Posterior vena cava (tissue), 2 donors: ENCODE results near the gene SUPT3H. TPM values are rescaled to one million over a fixed set of nuclear protein-coding genes. Genes with fewer than 3 reads are reported as not detected.
A peak's percentile ranks its signal among the peaks of the same experiment; 100 is the strongest.

Source experiments
- DNase-seq: peaks from one replicate; pipeline ENCODE4 v3.0.0-alpha.2; 2020; ENCODE audit warnings: low spot score
- intact Hi-C, 2 donors: fragments of 100-400 bp; cut with DNase I; formaldehyde crosslinking; loops; one replicate each; pipeline versions ENCODE4 v1.14.1 to v1.14.2; 2022 to 2023
- total RNA-seq, 2 donors: library from RNA; stranded (reverse); fragmentation: NEBNext Ultra II Directional; extraction: Animal tissue kit (Norgen Biotek cat#: 25700); gene quantifications; one replicate each; pipeline ENCODE4 v1.2.1, GENCODE V29; 2021
- donor health status: DM: yes; HTN: yes; CAD: no.
- donor health status: DM: yes; HTN: yes; CAD: no.

SUPT3H gene
- total RNA-seq, 2 donors from 2014 or later = 7.9 to 10.3 TPM

DNA sequence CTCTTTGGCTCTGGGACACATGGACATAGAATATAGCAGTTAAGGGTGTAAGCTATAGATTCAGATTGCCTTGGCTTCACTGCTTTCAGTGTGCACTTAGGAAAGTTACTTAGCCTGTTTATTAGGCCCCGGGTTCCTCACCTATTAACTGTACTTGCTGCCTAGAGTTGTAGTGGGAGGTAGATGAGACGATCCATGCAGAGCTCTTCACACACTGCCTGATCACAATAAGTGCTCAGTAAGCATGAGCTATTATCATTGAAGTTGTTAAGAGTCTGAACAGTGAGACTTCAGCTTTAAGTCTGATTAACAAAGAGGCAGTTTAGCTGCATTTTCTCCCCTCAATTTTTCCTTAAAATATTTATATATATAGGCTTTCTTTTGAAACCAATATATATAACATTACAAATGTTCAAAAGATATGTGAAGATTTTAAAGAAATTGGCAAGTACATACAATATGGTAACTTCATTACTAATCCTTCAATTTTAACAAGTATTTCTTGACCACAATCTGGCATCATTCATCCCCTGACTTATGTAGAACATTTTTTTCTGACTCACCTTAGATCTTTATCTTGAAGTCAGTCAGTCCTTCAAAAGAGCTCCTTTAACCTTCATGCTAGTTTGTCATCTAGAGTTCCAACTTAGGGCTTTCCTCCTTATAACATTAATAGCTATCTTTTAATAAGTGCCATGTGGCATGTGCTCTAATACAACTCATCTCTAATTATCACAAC, 20.5 kb upstream of the SUPT3H start:
- intact Hi-C loops = no loop called here

DNA sequence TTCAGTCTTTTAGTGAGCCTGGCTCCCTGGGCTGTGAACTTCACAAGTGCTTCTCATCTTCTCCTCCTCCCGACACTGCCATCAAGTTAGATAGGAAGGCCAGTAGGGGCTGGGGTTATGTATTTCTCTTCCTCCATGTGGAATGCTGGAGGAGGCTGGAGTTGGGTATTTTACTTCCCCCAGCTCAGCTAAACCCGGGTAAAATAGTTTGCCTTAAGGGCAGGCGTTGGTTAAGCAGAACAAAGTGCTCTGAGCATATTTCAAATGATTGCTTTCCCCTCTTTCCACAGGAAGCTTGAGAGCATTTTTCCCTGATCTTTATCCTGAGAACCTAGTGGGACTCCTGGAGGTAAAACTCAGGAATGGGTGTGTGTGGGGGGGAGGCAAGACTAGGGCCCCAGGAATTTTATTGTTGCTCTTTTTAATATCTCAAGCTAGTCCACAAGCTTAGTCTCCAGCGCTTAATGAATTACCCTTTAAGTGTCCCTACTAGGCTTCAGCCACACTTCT, 16.9 kb upstream of the SUPT3H start:
- intact Hi-C loops = no loop called here
- no peak for DNase-seq

More for the DNA sequence above, 20.5 kb upstream of the SUPT3H start:
- no peak for DNase-seq

DNA sequence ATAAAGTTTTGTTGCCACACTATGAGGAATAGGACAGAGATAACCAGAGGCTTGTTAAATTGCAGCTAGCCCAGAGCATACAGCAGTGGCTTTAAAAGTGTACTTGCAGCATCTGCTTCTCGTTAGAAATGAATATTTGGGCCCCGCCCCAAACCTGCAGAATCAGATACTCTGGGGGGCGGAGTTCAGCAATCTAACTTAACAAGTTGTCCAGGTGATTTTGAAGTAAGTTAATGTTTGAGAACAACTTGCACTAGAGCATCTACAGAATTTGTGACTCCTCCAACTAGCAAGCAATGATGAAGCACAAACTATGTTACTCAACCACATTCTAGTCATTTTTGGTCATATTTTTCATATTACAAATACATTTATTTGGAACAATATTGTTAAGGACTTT, 10.6 kb upstream of the SUPT3H start:
- intact Hi-C loops = no loop called here

DNA sequence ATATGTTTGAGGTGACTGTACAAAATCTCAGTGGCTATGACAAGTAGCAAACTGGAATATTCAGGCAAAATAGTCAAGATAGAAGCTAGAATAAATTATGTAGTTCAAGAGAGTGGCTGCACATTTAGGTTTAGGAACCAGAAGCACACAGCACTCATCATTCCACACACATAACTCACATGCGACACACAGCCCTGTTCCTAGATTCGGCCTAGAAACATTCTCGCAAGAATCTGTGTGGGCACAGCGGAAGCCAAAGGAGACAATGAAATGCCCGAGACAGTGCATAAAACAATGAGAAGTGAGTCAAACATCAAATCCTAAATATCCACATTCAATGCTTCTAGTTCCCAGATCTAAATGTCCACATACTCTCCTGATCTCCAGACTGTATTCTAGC, 9.5 kb upstream of the SUPT3H start:
- no peak for DNase-seq
- intact Hi-C loops = no loop called here

More for the DNA sequence above, 10.6 kb upstream of the SUPT3H start:
- no peak for DNase-seq

DNA sequence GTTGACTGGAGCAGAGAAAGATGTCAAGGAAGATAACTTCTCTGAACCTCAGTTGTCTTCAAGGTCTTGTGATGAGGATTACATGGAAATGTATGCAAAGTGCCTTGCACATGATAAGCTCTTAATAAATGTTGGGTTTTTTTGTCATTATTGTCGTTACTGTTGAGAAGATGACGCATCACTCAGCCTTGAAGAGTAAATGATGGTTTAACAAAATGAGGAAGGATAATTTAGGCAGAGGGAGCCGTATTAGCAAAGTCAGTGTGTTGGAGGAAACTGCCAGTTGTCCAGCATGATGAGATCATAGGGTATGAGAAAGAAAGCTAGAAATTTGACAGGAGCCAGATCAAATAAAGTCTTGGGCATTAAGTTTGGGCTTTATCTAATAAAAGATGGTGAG, 8.8 kb upstream of the SUPT3H start:
- intact Hi-C loops = no loop called here
- DNase-seq = no peak

DNA sequence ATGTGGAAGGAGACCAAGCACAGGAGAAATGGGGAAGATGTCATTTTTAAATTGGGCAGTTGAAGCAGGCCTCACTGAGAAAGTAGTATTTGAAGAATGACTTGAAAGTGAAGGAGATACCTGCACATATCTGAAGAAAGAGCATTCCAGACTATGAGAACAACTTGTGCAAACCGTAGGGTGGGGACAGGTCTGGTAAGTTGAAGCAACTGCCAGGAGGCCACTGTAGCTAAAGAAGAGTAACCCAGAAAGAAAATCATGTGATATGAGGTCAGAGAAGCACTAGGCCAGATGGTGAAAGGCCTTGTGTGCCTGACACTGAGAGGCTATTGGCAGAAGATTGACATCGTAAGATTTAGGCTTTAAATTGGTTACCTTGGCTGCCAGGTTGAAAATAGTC, 4.7 kb upstream of the SUPT3H start:
- DNase-seq = no peak
- intact Hi-C loops = no loop called here

DNA sequence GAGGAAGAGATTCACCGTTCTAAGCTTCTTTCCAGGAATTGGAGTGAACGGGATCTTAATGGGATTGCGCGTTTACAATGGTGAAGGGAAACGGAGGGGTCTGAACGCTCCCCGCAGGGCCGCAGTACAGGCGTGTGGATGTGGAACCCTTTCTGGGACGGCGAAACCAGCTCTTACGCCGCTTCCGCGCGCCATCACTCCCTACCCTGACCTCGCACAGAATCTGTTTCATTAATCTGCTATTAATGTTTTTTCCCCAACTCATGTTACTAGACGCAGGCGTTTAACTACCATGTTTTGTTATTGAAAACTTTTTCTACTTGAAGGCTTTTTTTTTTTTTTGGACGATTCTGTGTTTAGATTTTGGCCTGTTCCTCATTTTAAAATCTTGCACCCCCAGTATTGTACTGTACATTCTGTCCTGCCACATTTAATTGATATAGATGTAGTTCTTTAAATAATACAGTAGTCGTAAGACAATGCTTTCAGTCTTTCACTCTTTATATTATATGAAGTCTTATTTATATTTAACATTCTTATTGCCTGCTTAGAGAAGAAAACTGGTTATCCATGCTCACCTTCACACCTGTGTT, 696 bp upstream of the SUPT3H start:
- intact Hi-C loops = loop anchor here in 1 of 2 donors (2.0 kb wide), 1 partner anchor 38 kb away; no protein-coding TSS in a partner anchor
- DNase-seq = peak; percentile 84

DNA sequence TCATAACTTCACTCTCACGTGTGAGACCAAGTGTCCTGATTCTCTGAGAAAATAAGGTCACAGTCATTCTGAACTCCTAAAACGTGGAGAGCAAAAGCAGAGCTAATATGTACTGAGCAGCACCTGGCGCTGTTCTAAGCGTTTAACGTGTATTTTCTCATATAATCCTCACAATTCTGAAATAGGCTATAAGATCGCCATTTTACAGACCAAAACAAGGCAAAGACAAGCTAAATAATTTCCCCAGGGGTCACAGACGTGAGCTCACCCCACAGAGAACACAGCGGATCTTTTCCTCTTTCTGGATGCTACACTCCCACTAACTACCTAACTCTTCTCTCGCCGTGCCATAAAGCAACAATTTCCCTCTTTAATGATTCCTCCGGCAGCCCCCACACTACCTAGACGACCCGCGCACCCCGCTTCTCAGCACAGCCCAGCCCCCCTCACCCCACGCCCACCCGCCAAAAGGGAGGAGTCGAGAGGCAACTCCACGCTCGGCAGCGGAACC, 636 bp downstream of the SUPT3H start:
- intact Hi-C loops = no loop called here
- DNase-seq = no peak

DNA sequence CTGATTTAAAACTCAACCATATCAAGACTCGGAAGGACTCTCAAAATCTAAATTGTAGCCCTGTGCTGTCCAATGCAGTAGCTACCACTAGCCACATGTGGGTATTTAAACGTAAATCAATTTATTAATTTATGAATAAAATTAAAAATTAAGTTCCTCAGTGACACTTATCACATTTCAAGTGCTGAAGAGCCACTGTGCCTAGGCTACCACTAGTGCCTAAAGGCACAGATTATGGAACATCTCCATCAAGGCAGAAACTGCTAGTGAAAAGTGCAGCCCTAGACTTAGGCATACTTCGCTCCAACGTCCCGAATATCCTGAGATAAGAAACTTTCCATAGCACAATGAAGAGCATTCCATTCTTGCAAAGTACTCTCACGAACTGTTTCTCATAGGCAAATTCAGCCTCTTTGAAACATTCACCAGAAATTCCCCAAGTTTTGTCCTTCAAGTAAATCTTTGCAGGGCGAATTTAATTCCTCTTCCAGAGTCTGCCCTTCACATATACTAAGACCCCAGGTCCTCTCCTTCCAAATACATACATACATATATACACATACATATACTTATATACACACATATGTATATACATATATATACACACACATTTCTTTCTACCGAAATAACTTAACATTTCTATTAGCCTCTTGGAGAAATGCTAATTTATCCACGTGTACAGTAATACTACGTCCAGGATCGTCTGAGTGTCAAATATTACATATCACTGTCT, 1.3 kb downstream of the SUPT3H start:
- intact Hi-C loops = no loop called here
- DNase-seq = no peak

DNA sequence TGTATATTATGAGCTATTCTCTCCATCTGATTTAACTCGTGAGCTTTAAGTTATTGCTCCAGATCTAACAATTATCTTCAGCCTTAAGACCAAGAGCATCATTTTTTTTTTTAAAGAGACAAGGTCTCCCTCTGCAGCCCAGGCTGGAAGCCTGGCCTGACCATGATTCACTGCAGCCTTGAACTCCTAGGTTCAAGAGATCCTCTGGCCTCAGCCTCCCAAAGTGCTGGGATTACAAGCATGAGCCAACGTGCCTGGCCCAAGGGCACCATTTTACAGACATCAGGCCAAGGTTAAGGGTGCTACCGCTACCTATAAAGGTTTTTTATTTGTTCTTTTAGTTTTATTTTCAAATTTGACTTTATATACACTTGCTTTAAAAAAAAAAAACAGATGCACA, 2.3 kb downstream of the SUPT3H start:
- no peak for DNase-seq
- intact Hi-C loops = no loop called here

DNA sequence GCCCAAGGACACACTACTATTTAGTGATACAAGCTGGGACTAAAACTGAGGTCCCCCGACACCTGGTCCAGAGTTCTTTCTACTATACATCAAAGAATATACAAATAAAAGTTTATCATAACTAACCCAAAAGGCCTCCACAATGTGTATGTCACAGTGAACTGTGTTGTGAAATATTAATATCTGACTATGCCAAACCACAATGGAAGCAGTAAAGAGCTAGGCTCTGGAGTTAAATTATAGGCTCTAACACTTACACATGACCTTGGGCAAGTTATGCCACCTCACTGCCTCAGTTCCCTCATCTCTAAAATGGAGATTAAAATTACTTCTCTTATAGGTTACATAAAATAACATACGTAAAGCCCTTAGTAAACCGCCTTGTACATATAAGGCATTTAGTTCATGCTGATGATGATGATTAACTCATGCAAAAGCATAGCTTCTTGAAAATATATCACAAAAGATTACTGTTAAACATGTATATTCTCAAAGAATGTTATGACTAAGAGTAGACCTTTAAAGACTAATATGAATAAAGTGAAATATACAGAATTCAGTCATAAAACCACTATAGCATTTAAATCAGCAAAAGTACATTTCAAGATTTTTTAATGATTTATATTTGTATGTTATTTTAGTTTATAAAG, 5.7 kb downstream of the SUPT3H start:
- DNase-seq = no peak
- intact Hi-C loops = no loop called here

DNA sequence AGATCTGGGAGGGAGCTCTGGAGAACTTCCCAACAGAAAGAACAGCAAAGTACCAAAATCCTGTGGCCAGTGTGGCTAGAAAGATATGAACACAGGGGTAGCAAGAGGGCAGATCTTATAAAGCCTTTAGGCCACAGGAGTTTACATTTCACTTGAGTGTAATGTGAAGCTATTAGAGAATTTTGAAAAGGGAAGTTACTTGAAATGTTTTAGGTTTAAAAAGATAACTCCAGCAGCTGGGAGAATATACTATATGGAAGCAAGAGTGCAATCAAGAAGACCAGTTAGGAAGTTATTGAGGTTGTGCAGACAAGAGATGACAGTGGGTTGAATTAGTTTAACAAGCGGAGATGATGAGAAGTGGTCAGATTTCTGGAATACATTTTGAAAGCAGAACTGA, 7.9 kb downstream of the SUPT3H start:
- intact Hi-C loops = no loop called here
- DNase-seq = no peak

DNA sequence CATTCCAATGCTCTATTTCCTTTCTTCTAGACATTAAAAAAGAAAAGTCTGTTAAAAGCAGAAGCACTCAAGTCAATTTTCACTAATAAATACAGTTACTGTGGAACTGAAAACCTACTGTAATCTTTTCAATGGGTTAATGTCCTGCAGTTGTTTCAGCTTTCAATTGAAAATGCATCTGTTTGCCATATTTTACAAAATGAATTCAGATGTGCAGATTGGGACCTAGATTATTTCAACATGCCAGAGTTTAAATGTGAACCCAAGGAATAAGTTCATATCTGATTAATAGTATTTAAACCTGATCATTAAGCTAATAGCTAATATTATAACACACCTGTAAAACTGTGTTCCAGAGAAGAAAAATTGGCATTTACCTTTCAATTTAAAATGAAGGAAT, 9.7 kb downstream of the SUPT3H start:
- intact Hi-C loops = no loop called here
- DNase-seq = no peak

DNA sequence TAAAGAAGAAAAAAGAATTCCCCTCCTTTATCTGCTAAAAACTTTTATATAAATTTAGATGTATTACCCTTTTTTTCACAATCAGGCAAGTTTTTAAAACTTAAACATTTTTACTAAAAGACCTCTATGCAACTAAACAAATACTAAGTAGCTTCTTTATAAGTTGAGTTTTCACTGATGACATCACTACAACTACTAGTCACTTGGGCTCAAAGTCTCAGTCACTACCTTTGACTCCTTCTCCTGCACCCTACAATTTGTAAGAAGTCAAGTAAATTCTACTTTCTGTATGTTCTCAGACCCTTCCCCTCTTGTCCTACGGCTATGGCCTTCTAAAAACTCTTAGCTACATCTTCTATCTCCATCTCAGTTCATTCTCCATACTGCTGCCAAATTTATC, 11.2 kb downstream of the SUPT3H start:
- intact Hi-C loops = no loop called here
- DNase-seq = no peak

DNA sequence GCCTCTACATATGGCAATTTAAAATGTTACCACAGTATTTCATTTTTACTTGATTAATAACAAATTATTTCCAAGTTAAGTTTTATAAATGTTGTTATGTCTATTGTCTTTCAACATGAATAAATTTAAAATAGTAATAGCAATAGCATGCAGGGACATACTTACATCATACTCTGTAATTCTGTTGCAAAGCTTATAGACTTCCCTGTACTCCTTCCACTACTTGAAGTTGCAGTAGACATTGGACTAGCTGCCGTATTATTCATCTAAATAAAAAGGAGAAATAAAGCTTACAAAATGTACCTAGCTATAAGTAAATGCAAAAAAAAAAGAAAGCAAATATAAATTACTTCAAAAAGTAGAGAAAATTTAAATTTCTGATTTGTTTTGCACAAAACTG, 12.7 kb downstream of the SUPT3H start:
- intact Hi-C loops = no loop called here
- DNase-seq = no peak

DNA sequence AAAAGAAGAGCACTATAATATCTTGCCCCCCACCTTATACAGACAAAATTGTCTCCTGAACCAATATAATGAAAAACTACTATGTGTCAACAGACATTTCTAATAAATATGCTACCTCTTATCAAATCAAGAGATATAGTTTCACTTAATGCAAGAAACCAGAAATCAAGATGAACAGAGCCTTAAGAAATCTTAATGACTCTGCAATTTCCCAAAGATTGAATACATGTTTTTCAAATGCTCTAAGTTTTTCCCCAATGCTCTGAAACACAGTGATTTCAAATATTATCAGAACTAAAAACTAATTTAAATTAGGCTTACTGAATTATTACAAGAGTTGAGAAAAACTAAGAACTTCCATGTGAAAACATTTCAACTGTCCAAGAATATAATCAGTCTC, 13.3 kb downstream of the SUPT3H start:
- DNase-seq = no peak
- intact Hi-C loops = no loop called here

DNA sequence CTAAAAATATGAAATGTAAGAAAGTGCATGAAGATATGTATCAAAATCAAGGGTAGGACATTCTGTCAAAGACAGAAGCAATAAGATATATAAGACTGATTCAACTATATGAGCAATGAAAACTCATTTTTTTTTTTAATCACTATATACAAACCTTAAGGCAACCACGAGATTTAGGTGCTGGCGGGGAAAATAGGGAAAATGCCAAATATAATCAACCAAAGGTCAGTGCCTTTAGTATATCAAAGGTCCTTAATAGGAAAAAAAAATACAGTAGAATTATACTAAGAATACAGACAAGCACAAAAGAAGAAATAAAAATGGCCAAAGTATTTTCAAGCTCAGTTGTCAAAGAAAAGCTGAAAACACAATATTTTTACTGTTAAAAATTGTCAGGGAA, 24.1 kb downstream of the SUPT3H start:
- DNase-seq = no peak
- intact Hi-C loops = no loop called here

DNA sequence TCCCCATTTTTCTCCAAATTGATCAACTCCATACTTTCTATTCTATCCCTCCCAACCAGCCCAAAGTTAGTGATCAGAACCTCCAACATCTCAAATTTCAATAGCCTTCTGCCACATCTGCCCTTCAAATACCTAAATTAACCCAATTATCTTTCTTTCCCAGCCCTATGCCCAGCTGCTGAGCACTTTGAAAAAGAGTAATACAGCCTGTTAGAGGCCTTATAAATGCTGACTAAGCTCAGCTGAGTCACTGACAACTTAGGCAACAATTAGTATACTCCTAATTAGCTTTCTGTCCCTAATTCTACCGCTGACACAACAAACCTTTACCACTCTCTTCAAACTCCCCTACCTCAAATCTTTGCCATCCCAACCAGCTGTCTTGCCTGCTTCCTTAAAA, 26.1 kb downstream of the SUPT3H start:
- intact Hi-C loops = no loop called here
- DNase-seq = no peak

DNA sequence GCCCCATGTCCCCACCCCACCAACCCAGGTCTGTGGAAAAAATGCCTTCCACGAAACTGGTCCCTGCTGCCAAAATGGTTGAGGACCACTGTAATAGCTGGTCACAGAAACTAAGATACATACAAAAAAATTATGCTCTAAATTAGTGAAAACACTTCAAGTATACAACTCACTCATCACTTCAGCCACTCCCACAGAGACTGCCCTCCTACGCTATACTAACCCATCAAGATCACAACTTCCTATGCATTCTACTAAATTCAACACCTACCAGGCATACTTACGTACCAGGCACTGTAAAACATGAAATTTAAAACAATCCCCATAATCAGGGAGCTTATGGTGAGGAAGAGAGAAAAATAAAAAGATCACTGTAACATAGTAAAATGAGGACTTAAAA, 26.7 kb downstream of the SUPT3H start:
- intact Hi-C loops = no loop called here
- no peak for DNase-seq

DNA sequence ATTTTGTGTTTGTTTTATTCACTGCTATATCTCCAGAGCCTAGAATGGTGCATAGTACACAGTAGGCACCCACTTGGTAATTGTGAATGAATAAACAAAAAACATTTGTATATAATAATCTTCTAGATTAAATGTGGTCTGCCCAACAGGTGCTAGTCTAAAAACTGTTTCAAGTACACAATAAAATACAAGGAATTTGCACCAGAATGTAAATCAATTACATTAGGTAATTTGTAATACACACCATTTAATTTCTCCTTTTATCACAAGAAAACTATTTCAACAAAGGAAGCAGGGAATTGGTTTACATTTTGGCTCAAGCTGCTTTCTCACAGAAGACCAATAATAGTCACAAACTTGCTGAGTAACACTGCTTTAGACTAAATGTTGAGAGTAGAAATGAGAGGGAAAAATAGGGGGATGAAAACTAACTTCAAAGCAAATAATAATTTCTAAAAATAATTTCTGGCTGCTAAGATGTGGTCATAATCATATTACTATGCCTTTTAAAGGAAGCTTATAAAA, 27.5 kb downstream of the SUPT3H start:
- intact Hi-C loops = no loop called here
- DNase-seq = no peak
